Epithelial cell of proximal tubule (primary cell): Measurements from ENCODE around the gene LAIR2. TPM values are rescaled to one million over a fixed set of nuclear protein-coding genes. Genes with fewer than 3 reads are reported as not detected.
"Not testable (repeated sequence)": the region's sequence is repeated elsewhere in the genome, so short reads cannot be mapped to it uniquely, and the experiment has no call there.

ENCODE experiments used
- DNase-seq: peaks from one replicate; pipeline ENCODE4 v3.0.0-alpha.2; 2011; ENCODE audit warnings: low read depth
- H3K4me3 ChIP-seq: 2 replicates; pipeline ENCODE4 v1.5.1; 2011; ENCODE audit warnings: low read depth, mild to moderate bottlenecking, low read length
- total RNA-seq: library from RNA; depleted of rRNA; stranded (reverse); fragments of >200 nt; gene quantifications from 2 replicates; pipeline ENCODE4 v1.2.3, GENCODE V29; 2015
- TF ChIP-seq, protein P1 (sequence below): conservative IDR thresholded peaks from 2 replicates; pipeline ENCODE4 v1.5.1; 2012; ENCODE audit warnings: low read depth, mild to moderate bottlenecking, low read length

LAIR2 gene
- total RNA-seq, 1 donor from 2014 or later, result not detected

DNA sequence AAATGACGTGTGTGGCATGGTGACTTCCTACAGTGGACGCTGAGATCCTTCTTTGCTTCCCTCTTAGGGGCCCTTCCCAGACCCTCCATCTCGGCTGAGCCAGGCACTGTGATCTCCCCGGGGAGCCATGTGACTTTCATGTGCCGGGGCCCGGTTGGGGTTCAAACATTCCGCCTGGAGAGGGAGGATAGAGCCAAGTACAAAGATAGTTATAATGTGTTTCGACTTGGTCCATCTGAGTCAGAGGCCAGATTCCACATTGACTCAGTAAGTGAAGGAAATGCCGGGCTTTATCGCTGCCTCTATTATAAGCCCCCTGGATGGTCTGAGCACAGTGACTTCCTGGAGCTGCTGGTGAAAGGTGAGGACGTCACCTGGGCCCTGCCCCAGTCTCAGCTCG, 5.2 kb downstream of the LAIR2 start:
- TF ChIP-seq, protein P1, sequence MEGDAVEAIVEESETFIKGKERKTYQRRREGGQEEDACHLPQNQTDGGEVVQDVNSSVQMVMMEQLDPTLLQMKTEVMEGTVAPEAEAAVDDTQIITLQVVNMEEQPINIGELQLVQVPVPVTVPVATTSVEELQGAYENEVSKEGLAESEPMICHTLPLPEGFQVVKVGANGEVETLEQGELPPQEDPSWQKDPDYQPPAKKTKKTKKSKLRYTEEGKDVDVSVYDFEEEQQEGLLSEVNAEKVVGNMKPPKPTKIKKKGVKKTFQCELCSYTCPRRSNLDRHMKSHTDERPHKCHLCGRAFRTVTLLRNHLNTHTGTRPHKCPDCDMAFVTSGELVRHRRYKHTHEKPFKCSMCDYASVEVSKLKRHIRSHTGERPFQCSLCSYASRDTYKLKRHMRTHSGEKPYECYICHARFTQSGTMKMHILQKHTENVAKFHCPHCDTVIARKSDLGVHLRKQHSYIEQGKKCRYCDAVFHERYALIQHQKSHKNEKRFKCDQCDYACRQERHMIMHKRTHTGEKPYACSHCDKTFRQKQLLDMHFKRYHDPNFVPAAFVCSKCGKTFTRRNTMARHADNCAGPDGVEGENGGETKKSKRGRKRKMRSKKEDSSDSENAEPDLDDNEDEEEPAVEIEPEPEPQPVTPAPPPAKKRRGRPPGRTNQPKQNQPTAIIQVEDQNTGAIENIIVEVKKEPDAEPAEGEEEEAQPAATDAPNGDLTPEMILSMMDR, result no peak
- H3K4me3 ChIP-seq, result no peak overlapping the region
- no peak for DNase-seq

DNA sequence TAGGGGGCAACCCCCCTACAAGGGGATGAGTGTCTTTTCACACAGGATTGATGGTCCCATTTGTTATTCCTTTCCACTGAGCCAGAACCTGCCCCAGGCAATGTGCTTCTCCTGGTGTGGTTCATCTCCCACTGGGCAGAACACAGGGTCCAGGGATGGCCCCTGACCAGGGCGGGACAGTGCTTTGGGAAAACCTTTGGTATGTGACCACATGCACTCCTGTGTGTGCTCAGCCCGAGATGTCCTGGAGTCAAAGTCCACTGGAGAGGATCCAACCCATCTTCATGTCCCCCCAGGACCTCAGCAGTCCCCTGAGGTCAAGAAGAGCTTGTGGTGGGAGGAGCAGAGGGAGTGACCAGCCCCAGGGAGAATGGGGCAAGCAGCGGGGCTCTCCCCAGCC, 5.9 kb downstream of the LAIR2 start:
- H3K4me3 ChIP-seq, DNase-seq: not testable (repeated sequence)

DNA sequence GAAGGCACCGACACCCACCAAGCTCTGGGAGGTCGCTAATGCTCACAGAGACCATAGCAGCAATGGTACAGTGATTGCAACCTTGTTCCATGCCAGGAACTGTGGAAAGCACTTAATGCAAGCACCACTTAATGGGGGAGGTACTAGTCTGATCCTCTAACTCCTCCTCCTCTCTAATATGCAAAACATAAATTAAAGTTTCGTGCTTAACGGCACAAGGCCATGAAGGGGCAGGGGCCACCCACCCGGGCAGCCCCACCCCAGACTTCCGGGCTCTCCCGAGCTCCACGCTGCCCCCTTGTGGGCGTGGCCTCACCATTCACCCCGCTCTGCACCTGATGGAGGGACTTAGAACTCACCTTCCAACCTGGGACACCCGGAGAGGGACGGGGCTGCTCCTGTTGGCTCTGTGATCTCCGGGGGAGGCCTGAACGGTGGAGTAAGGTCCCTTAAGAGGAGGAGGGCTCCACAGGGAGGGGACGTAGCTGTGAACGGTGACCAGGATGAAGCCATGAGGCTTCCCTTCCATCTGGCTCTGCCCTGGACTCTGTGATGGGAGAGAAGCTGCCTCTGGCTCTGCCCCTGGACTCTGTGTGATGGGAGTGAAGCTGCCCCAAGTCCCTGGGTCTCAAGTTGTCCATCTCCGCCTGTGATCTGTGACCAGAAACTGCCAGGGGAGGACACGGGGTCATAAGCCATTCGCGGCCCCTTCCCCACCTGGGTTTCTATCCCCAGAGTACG, 6.7 kb downstream of the LAIR2 start:
- DNase-seq, H3K4me3 ChIP-seq: not testable (repeated sequence)

DNA sequence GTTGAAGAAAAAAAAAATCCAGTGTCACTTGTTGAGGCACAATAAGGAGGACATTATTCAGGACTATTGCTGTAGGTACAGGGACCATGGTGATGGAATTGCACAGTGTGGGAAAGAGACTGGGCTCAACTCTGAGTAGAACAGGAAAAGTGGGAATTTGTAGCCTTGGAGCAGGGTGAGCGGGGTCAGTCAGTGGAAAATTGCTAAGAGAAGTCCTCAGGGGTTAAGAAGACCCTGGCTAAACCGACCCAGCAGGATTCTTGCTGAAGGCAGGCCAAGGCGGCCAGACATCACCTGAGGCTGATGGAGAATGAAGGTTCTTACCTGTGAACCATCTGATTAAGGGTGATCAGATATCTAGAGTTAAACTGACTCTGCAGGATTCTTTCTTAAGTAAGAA, 12.5 kb downstream of the LAIR2 start:
- H3K4me3 ChIP-seq, result no peak overlapping the region
- no peak for DNase-seq
- TF ChIP-seq, protein P1, result no peak

DNA sequence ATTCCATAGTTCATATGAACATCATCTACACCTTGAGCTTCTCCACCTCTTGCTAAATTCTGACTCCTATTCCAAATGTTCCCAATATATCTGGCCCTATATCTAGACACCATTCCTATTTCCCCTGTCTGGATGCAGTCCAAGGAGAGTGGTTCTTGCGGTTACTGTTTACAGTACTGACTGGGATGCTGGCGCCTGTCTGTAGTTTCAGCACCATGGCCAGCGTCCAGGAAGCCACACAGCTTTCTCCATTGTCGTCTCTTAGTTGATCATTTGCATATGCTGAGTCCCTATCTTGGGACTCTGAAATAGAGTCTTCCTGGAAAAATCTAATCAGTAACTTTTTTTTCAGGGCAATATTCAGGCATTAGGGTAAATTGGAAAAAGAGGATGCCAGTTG, 14.9 kb downstream of the LAIR2 start:
- no peak overlapping the region for H3K4me3 ChIP-seq
- DNase-seq, result no peak
- TF ChIP-seq, protein P1, result no peak

DNA sequence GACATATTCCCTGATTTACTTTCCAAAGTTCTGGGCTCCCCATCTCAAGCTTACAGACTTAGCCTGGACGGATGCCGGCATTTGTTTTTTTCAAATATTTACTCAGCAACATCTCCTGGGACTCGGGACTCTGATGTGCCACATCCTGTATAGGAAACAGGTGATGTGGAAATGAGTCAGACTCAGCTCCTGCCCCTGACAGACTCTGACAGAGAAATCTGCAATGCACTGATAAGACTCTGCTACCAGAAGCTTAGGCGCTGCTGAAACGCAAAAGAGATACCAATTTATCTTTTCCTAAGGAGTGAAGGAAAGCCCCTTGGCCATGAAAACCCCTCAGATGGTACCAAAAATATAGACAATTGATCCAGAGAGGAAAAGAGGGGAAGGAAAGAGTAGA, 16.2 kb downstream of the LAIR2 start:
- TF ChIP-seq, protein P1, result no peak
- no peak overlapping the region for H3K4me3 ChIP-seq
- DNase-seq, result no peak

DNA sequence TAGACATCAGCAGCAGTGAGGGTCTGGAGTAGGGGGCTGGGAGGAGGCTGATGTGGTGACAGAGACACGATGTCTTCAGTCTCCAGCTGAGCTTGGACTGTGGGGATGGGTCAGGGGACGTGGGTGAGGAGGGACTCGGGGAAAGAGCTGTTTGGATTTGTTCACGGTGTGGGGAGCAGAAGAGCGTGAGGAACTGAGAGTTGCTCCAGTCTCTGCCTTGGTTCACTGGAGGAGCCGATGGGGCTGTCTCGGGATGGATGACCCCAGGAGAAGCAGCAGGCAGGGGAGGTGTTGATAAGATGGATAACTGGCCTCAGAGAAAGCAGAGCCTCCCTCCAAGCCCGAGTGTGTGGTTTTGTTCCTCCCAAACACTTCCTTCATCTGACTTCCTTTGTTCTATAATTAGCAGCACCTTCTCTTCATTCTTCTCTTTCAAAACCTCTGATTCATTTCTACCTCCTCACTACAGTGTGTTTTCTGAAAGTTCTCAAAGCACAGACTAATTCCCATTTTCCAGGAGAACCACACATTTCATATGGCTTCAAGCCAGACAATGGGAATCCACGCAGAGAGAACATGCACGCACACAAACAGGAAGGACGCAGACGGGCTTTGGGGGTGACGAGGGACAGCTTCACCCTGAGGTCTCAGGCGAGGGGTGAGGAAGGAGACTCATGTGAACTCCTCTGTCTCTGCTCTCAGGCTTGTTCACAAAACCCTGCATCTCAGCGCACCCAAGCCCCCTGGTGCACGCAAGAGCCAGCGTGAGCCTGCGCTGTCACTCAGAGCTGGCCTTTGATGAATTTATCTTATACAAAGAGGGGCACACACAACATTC, 18.6 kb downstream of the LAIR2 start:
- DNase-seq, result no peak
- H3K4me3 ChIP-seq, result no peak overlapping the region
- TF ChIP-seq, protein P1, result no peak
